Upper lobe of left lung (tissue), 4 donors: ENCODE results near the gene SPOP.

Source experiments
- CTCF ChIP-seq, 6 experiments: fragments of 450-650 bp in 4 of 6; fragments of 200-600 bp in 2 of 6; sonication (generic) in 2 of 6; IDR thresholded peaks; one replicate each; pipeline ENCODE4 v1.5.1; 2016 to 2019; ENCODE audit warnings: antibody characterized with exemption in 6 of 6
- POLR2A ChIP-seq, 4 donors: fragments of 450-650 bp; IDR thresholded peaks; one replicate each; pipeline ENCODE4 v1.5.1; 2016 to 2017; ENCODE audit warnings: antibody characterized with exemption in 4 of 4, mild to moderate bottlenecking in 2 of 4
- POLR2AphosphoS5 ChIP-seq, 2 donors: sonication (generic); formaldehyde crosslinking; IDR thresholded peaks; one replicate each; pipeline ENCODE4 v1.5.1; 2017; ENCODE audit warnings: antibody characterized with exemption in 2 of 2

GRCh38 chr17:49571764-49572163, 106.1 kb downstream of the SPOP start:
- no peak for TF ChIP-seq POLR2A (IDR thresholded peaks at IDR 0.05)
- TF ChIP-seq POLR2AphosphoS5 (IDR thresholded peaks at IDR 0.05): no peak
- TF ChIP-seq CTCF (IDR thresholded peaks at IDR 0.05): no peak
